Heart left ventricle (tissue), 16 donors: ENCODE data around the gene HSPA1L. TPM values are rescaled to one million over a fixed set of nuclear protein-coding genes. Genes with fewer than 3 reads are reported as not detected.

Source experiments
- ATAC-seq, 4 donors: fragments of 200-7000 bp; cut with Tn5 transposase; one replicate each; pipeline ENCODE4 v1.9.1; 2020 to 2022; ENCODE audit warnings: moderate library complexity in 4 of 4, mild to moderate bottlenecking in 3 of 4, moderate number of reproducible peaks in 1 of 4
- DNase-seq, 5 donors: peaks; one replicate each; pipeline ENCODE4 v3.0.0-alpha.2; 2020
- H3K27ac ChIP-seq, 12 donors: fragments of 200-600 bp; sonication (generic) in 4 of 12; one replicate each; pipeline versions ENCODE4 v1.5.0 to v1.8.0; 2016 to 2022; ENCODE audit warnings: mild to moderate bottlenecking in 2 of 12
- H3K27me3 ChIP-seq, 9 donors: fragments of 200-600 bp; sonication (generic) in 2 of 9; one replicate each; pipeline versions ENCODE4 v1.5.1 to v1.8.0; 2016 to 2022; ENCODE audit warnings: mild to moderate bottlenecking in 3 of 9
- H3K36me3 ChIP-seq, 9 donors: fragments of 200-600 bp; sonication (generic) in 2 of 9; one replicate each; pipeline versions ENCODE4 v1.5.0 to v1.8.0; 2018 to 2022; ENCODE audit warnings: mild to moderate bottlenecking in 2 of 9
- H3K4me1 ChIP-seq, 12 donors: fragments of 200-600 bp; sonication (generic) in 4 of 12; one replicate each; pipeline versions ENCODE4 v1.5.0 to v1.8.0; 2016 to 2022; ENCODE audit warnings: mild to moderate bottlenecking in 3 of 12
- H3K4me3 ChIP-seq, 12 donors: fragments of 200-600 bp; sonication (generic) in 4 of 12; one replicate each; pipeline versions ENCODE4 v1.5.0 to v1.8.0; 2017 to 2022; ENCODE audit warnings: mild to moderate bottlenecking in 9 of 12, moderate library complexity in 4 of 12
- H3K9me3 ChIP-seq, 12 donors: fragments of 200-600 bp; sonication (generic) in 4 of 12; one replicate each; pipeline versions ENCODE4 v1.5.0 to v1.8.0; 2016 to 2022; ENCODE audit warnings: mild to moderate bottlenecking in 1 of 12
- POLR2A ChIP-seq, 2 donors: fragments of 450-650 bp; IDR thresholded peaks; one replicate each; pipeline ENCODE4 v1.6.1; 2017; ENCODE audit warnings: antibody characterized with exemption in 2 of 2, mild to moderate bottlenecking in 2 of 2, moderate library complexity in 2 of 2
- WGBS, 4 donors: extraction: QIAGEN DNeasy Blood & Tissue Kit in 2 of 4; methylation state at CpG; one replicate each; pipeline versions ENCODE4 v1.1.5 to v1.1.7; 2013 to 2018; 5-methylcytosine and 5-hydroxymethylcytosine counted together
- intact Hi-C, 10 donors: fragments of 100-400 bp; cut with DNase I; formaldehyde crosslinking; loops; one replicate each; pipeline versions ENCODE4 v1.11.1 to v1.14.2; 2022
- polyA plus RNA-seq, 2 donors: library from polyadenylated mRNA; stranded (reverse); fragments of 200-250 nt; gene quantifications; one replicate each; pipeline ENCODE4 v1.2.3, GENCODE V29; 2013
- total RNA-seq, 9 donors: library from RNA; depleted of rRNA in 2 of 9; stranded (reverse); fragments of >200 nt in 2 of 9; fragmentation: NEBNext Ultra II Directional in 3 of 9; extraction: Animal tissue kit (Norgen Biotek cat#: 25700) in 3 of 9; gene quantifications; one replicate each; pipeline versions ENCODE4 v1.1.0 to v1.2.4, GENCODE V29; 2016 to 2023
- TF ChIP-seq, protein P1 (sequence below), 12 donors: fragments of 200-600 bp; sonication (generic) in 4 of 12; IDR thresholded peaks; one replicate each; pipeline versions ENCODE4 v1.5.0 to v1.8.0; 2018 to 2022; ENCODE audit warnings: antibody characterized with exemption in 12 of 12, mild to moderate bottlenecking in 5 of 12
- donor health status: ischemic (EF 13 %, LVEDD 7.1; RV severe dilation, severe dysfunction).
- donor health status: healthy with polysubstance abuse.
- donor health status: DM: no; HTN: yes; CAD: no.
- donor health status: DM: no; HTN: no; CAD: no.
- donor health status: ischemic (EF 25% LVEDD 6.9; RV normal size, moderate dysfunction).
- donor health status: ischemic (EF 25% LVEDD 5.7; RV mildly dilated, moderate dysfunction).
- donor health status: healthy.
- donor health status: DM: yes; HTN: yes; CAD: no.
- donor health status: ischemic (EF 35%, LVEDD 5.7; RV mildly dilated, moderate dysfunction).
- donor health status: nonischemic (EF 11% LVEDD 7.7; RV severe dilation, severe dysfunction).
- donor health status: DM: yes; HTN: yes; CAD: no.
- donor health status: PGD.
- donor health status: ischemic (EF 29% LVEDD 5.4; RV normal size, mild dysfunction).
- donor health status: nonischemic (EF 23%, LVEDD 6.1; RV moderate dilation, normal function).

The HSPA1L gene
- total and polyA plus RNA-seq, 11 donors = 0.95 to 3.6 (median 1.8) TPM

DNA sequence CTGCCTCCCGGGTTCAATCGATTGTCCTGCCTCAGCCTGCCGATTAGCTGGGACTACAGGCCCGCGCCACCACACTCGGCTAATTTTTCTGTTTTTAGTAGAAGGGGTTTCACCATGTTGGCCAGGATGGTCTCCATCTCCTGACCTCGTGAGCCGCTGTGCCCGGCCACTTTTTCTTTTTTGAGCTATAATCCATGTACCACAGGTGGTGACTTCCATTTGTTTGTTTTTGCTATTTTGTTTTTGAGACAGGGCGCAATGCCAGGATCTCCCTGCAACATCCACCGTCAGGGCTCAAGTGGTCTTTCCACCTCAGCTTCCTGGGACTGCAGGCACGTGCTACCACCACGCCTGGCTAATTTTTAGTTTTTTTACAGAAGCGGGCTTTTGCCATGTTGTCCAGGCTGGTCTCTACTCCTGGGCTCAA, 21.0 kb upstream of the HSPA1L start:
- WGBS, 4 donors = 11 to 49% (median 27%) methylated on average over 14 of the region's 14 CpGs
- peaks cover 0 to 52% (median 43%) of the 10 kb centered on the region in 9 donors for H3K36me3 ChIP-seq
- peak overlapping the region in 10 of 12 donors; percentile 64 to 99 (median 96) for H3K27ac ChIP-seq
- H3K27me3 ChIP-seq = no peaks in the 10 kb centered on the region
- H3K4me1 ChIP-seq = peaks cover 4 to 65% (median 47%) of the 10 kb centered on the region in 12 donors
- ATAC-seq (no peak), DNase-seq (no peak)
- peak overlapping the region in 11 of 12 donors; percentile 56 to 97 (median 84) for H3K4me3 ChIP-seq
- H3K9me3 ChIP-seq = no peaks in the 10 kb centered on the region
- TF ChIP-seq POLR2A (IDR thresholded peaks at IDR 0.05) = no peak
- TF ChIP-seq, protein P1, sequence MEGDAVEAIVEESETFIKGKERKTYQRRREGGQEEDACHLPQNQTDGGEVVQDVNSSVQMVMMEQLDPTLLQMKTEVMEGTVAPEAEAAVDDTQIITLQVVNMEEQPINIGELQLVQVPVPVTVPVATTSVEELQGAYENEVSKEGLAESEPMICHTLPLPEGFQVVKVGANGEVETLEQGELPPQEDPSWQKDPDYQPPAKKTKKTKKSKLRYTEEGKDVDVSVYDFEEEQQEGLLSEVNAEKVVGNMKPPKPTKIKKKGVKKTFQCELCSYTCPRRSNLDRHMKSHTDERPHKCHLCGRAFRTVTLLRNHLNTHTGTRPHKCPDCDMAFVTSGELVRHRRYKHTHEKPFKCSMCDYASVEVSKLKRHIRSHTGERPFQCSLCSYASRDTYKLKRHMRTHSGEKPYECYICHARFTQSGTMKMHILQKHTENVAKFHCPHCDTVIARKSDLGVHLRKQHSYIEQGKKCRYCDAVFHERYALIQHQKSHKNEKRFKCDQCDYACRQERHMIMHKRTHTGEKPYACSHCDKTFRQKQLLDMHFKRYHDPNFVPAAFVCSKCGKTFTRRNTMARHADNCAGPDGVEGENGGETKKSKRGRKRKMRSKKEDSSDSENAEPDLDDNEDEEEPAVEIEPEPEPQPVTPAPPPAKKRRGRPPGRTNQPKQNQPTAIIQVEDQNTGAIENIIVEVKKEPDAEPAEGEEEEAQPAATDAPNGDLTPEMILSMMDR (IDR thresholded peaks at IDR 0.05) = no peak
- intact Hi-C loops = loop anchor here in 4 of 10 donors (2.0 to 10.0 kb wide), 5 partner anchors 27 to 291 kb away; partner anchors contain the start of genes ATP6V1G2 (in 1 of the 4), CLIC1 (in 1 of the 4), DDX39B (in 1 of the 4) and EHMT2 (in 1 of the 4)

DNA sequence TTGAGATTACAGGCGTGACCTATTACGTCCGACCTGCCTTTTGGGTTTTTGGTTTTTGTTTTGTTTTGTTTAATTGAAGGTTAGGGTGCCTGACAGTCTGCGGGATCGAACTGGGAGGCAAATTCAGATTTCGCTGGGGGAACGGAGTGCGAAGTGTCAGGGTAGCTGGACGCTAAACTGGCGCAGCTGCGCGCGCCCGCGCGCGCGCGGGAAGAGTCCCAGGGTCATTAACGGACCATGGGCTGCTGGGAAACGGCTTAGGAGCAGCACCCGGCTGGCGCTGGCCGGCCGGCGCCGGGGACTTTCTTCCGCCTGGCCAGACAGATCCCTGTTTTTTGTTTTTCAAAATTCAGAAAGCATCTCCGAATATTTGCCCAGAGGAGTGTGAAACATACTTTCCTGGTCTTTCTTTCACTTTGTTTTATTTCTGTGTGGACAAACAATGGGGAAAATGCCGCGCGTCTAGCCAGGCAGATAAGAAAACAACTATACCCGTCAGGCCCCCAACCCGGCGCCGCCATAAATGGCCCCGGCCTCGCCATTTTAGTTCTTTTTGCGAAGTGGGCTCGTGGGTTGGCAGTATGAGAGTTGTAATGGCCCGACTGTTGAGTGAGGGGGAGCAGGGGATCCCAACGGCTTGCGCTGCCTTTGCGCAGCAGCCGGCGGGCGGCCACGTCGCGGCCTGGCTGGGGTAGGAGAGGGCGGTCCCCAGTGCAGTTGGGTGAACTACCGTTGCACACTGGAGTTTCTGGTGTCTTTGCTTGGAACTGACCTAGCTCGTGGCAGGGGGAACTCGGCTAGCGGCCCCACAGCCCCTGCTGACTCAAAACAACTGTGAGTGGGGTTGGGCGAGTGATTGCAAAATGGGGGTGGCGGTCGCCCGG, 19.5 kb upstream of the HSPA1L start:
- peak overlapping the region; percentile 56 to 97 (median 86) for H3K4me3 ChIP-seq
- intact Hi-C loops = loop anchor here (2.0 to 10.0 kb wide), 13 partner anchors 28 to 290 kb away; partner anchors contain the start of genes LY6G5C (in 5 of the 10), NEU1 (in 3 of the 10), ATP6V1G2 (in 2 of the 10) and CSNK2B (in 2 of the 10)
- DNase-seq (peak; percentile 90 to 95 (median 92)), ATAC-seq (peak; percentile 90 to 94 (median 90))
- peaks cover 4 to 71% (median 52%) of the 10 kb centered on the region in 12 donors for H3K4me1 ChIP-seq
- peak overlapping the region; percentile 83 to 99 (median 96) for H3K27ac ChIP-seq
- TF ChIP-seq, protein P1 (IDR thresholded peaks at IDR 0.05) = no peak
- peak; percentile 24 to 59 for TF ChIP-seq POLR2A (IDR thresholded peaks at IDR 0.05)
- H3K36me3 ChIP-seq = peaks cover 0 to 38% (median 29%) of the 10 kb centered on the region in 9 donors
- H3K9me3 ChIP-seq = no peaks in the 10 kb centered on the region
- H3K27me3 ChIP-seq = no peaks in the 10 kb centered on the region
- WGBS, 4 donors = 0% methylated on average over 57 to 59 of the region's 59 CpGs

DNA sequence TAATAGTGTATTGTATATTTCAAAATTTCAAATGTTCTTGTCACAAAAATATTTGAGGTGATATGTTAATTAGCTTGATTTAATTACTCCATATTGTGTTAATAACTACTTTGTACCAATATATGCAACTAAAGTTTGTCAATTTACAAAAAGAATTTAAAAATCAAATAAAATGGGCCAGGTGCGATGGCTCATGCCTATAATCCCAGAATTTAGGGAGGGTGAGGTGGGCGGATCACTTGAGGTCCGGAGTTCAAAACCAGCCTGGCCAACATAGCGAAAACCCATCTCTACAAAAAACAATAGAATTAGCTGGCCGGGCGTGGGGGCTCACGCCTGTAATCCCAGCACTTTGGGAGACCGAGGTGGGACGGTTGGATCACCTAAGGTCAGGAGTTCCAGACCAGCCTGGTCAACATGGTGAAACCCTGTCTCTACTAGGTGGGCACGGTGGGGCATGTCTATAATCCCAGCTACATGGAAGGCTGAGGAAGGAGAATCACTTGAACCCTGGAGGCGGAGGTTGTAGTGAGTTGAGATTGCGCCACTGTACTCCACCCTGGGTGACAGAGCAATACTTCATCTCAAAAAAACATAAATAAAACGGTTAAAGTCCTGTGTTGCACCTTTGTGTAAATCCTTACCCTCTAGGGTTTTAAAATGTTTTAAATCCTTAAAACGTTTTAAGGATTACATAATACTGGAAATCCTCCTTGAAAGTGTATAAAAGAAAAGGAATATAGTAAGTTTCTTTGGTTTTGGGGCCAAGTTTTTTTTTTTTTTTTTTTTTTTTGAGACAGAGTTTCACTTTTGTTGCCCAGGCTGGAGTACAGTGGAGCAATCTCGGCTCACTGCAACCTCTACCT, 16.5 kb upstream of the HSPA1L start:
- TF ChIP-seq, protein P1 (IDR thresholded peaks at IDR 0.05) = no peak
- TF ChIP-seq POLR2A (IDR thresholded peaks at IDR 0.05) = no peak
- ATAC-seq (no peak), DNase-seq (no peak)
- WGBS, 4 donors = 85 to 92% (median 90%) methylated on average over 15 of the region's 15 CpGs
- H3K27ac ChIP-seq = peak overlapping the region in 5 of 12 donors; percentile 12 to 99 (median 85)
- H3K4me1 ChIP-seq = peaks cover 4 to 46% (median 31%) of the 10 kb centered on the region in 12 donors
- peaks cover 0 to 7% (median 0%) of the 10 kb centered on the region in 9 donors for H3K36me3 ChIP-seq
- H3K27me3 ChIP-seq = no peaks in the 10 kb centered on the region
- peak overlapping the region in 9 of 12 donors; percentile 58 to 86 (median 69) for H3K4me3 ChIP-seq
- H3K9me3 ChIP-seq = no peaks in the 10 kb centered on the region
- intact Hi-C loops = loop anchor here (2.0 to 10.0 kb wide), 15 partner anchors 37 to 287 kb away; partner anchors contain the start of genes LY6G5C (in 9 of the 10), ATP6V1G2 (in 2 of the 10), CSNK2B (in 2 of the 10) and DDAH2 (in 2 of the 10)
